Lung microvascular endothelial cell (primary cell): ENCODE data around the gene SPHK1. TPM values are rescaled to one million over a fixed set of nuclear protein-coding genes. Genes with fewer than 3 reads are reported as not detected.

Experiments used
- DNase-seq, 2 donors: peaks; one replicate each; pipeline versions ENCODE4 v3.0.0 to v3.0.0-alpha.2; 2010; ENCODE audit warnings: low read depth in 2 of 2
- total RNA-seq: library from RNA; depleted of rRNA; stranded (reverse); fragments of >200 nt; gene quantifications from 2 replicates; pipeline ENCODE4 v1.2.1, GENCODE V29; 2014

Gene SPHK1
- total RNA-seq, 1 donor from 2014 or later: 276 TPM

- DNase-seq: peak; percentile 64 to 87
Measured at GRCh38 chr17:76384987-76385891, 830 bp downstream of the SPHK1 start.

- peak; percentile 86 to 89 for DNase-seq
Measured at GRCh38 chr17:76385892-76386786, 1.7 kb downstream of the SPHK1 start.

- DNase-seq: no peak
Measured at GRCh38 chr17:76386966-76387765, 2.8 kb downstream of the SPHK1 start.

GRCh38 chr17:76388966-76389888 lies 4.8 kb downstream of the SPHK1 start:
- peak; percentile 49 to 84 for DNase-seq

- peak in 1 of 2 donors; percentile 51 for DNase-seq
Measured at GRCh38 chr17:76390003-76390421, 5.6 kb downstream of the SPHK1 start.

- DNase-seq: no peak
Measured at GRCh38 chr17:76391200-76391715, 6.8 kb downstream of the SPHK1 start.

- peak in 1 of 2 donors; percentile 37 for DNase-seq
Measured at GRCh38 chr17:76394166-76394565, 9.8 kb downstream of the SPHK1 start.

GRCh38 chr17:76395980-76396379 lies 11.6 kb downstream of the SPHK1 start:
- no peak for DNase-seq

GRCh38 chr17:76397184-76397583 lies 12.8 kb downstream of the SPHK1 start:
- DNase-seq: peak in 1 of 2 donors; percentile 38

GRCh38 chr17:76397687-76398522 lies 13.5 kb downstream of the SPHK1 start:
- peak; percentile 91 to 92 for DNase-seq

- DNase-seq: no peak
Measured at GRCh38 chr17:76398523-76399174, 14.2 kb downstream of the SPHK1 start.

- no peak for DNase-seq
Measured at GRCh38 chr17:76399175-76400172, 15.1 kb downstream of the SPHK1 start.

- DNase-seq: no peak
Measured at GRCh38 chr17:76402711-76403110, 18.3 kb downstream of the SPHK1 start.

- no peak for DNase-seq
Measured at GRCh38 chr17:76404256-76404655, 19.8 kb downstream of the SPHK1 start.

- no peak for DNase-seq
Measured at GRCh38 chr17:76404976-76405563, 20.7 kb downstream of the SPHK1 start.

GRCh38 chr17:76405607-76405966 lies 21.2 kb downstream of the SPHK1 start:
- no peak for DNase-seq
